ENCODE measurements around the gene STN1. TPM values are rescaled to one million over a fixed set of nuclear protein-coding genes. Genes with fewer than 3 reads are reported as not detected.

Gene STN1
- total RNA-seq, 1 donor from 2014 or later = 33.0 TPM

GRCh38 chr10:103929381-103929921 lies 11.5 kb upstream of the STN1 start:
- H3K4me3 Mint-ChIP-seq = peak overlapping the region; percentile 60
- H3K9me3 Mint-ChIP-seq = no peaks in the 10 kb centered on the region
- H3K27me3 Mint-ChIP-seq = no peaks in the 10 kb centered on the region
- peak overlapping the region; percentile 85 for H3K27ac Mint-ChIP-seq
- no peak for TF ChIP-seq CTCF (conservative IDR thresholded peaks at IDR 0.05)
- no peaks in the 10 kb centered on the region for H3K36me3 Mint-ChIP-seq
- no peak for DNase-seq (ENCODE audit: extremely low spot score, unreplicated experiment)
- H3K4me1 Mint-ChIP-seq (ENCODE audit: unreplicated experiment) = peaks cover 42% of the 10 kb centered on the region

- Mint-ChIP-seq H3K9me3 (no peaks in the 10 kb centered on the region), H3K4me3 (peak overlapping the region; percentile 29), H3K36me3 (no peaks in the 10 kb centered on the region), H3K4me1 (ENCODE audit: unreplicated experiment) (peaks cover 42% of the 10 kb centered on the region), H3K27ac (peak overlapping the region; percentile 85), H3K27me3 (no peaks in the 10 kb centered on the region)
- no peak for DNase-seq (ENCODE audit: extremely low spot score, unreplicated experiment)
- TF ChIP-seq CTCF (conservative IDR thresholded peaks at IDR 0.05) = no peak
Observed at GRCh38 chr10:103928784-103929183, 10.8 kb upstream of the STN1 start.

- no peaks in the 10 kb centered on the region for H3K9me3 Mint-ChIP-seq
Observed at GRCh38 chr10:103926722-103927319, 8.8 kb upstream of the STN1 start.

GRCh38 chr10:103925591-103925990 lies 7.6 kb upstream of the STN1 start:
- peaks cover 32% of the 10 kb centered on the region for H3K4me1 Mint-ChIP-seq (ENCODE audit: unreplicated experiment)
- no peaks in the 10 kb centered on the region for H3K36me3 Mint-ChIP-seq
- peak overlapping the region; percentile 83 for H3K27ac Mint-ChIP-seq
- peak overlapping the region; percentile 60 for H3K4me3 Mint-ChIP-seq
- H3K9me3 Mint-ChIP-seq = no peaks in the 10 kb centered on the region
- no peak for DNase-seq (ENCODE audit: extremely low spot score, unreplicated experiment)
- no peaks in the 10 kb centered on the region for H3K27me3 Mint-ChIP-seq
- TF ChIP-seq CTCF (conservative IDR thresholded peaks at IDR 0.05) = no peak

More at GRCh38 chr10:103926722-103927319, 8.8 kb upstream of the STN1 start:
- Mint-ChIP-seq H3K4me1 (ENCODE audit: unreplicated experiment) (peaks cover 35% of the 10 kb centered on the region), H3K36me3 (no peaks in the 10 kb centered on the region), H3K27me3 (no peaks in the 10 kb centered on the region), H3K4me3 (no peak overlapping the region), H3K27ac (no peak overlapping the region)
- no peak for DNase-seq (ENCODE audit: extremely low spot score, unreplicated experiment)
- peak; percentile 60 for TF ChIP-seq CTCF (conservative IDR thresholded peaks at IDR 0.05)

GRCh38 chr10:103923502-103923901 lies 5.5 kb upstream of the STN1 start:
- DNase-seq (ENCODE audit: extremely low spot score, unreplicated experiment) = no peak
- peaks cover 19% of the 10 kb centered on the region for H3K4me1 Mint-ChIP-seq (ENCODE audit: unreplicated experiment)
- H3K9me3 Mint-ChIP-seq = no peaks in the 10 kb centered on the region
- no peaks in the 10 kb centered on the region for H3K27me3 Mint-ChIP-seq
- H3K27ac Mint-ChIP-seq = no peak overlapping the region
- no peak for TF ChIP-seq CTCF (conservative IDR thresholded peaks at IDR 0.05)
- H3K36me3 Mint-ChIP-seq = no peaks in the 10 kb centered on the region
- no peak overlapping the region for H3K4me3 Mint-ChIP-seq
